Measurements from ENCODE around the gene AACS.

- no peak for TF ChIP-seq CTCF (IDR thresholded peaks at IDR 0.05)
- TF ChIP-seq POLR2A (IDR thresholded peaks at IDR 0.05), result no peak
Measured at GRCh38 chr12:125064492-125064891, 743 bp upstream of the AACS start.

Data from right lobe of liver (tissue), 4 donors.